GM18520 (cell line): ENCODE data around the gene NUP62.

ENCODE experiments used
- ATAC-seq: cut with Tn5 transposase; IDR thresholded peaks from one replicate; pipeline ENCODE4 v1.9.1; 2021; ENCODE audit not compliant: unreplicated experiment

The NUP62 gene

GRCh38 chr19:49906879-49907564 lies 22.3 kb downstream of the NUP62 start:
- ATAC-seq: no peak

- ATAC-seq: no peak
Observed at GRCh38 chr19:49904136-49904535, 25.2 kb downstream of the NUP62 start.

- peak; percentile 54 for ATAC-seq
Observed at GRCh38 chr19:49896863-49897621, 32.3 kb downstream of the NUP62 start, which contains the start of gene IL4I1. Gene IL4I1 (minus strand): TSS chr19:49896887. CDS start chr19:49896160, 727 bp downstream.

GRCh38 chr19:49895566-49896297 lies 33.6 kb downstream of the NUP62 start:
- ATAC-seq: no peak

GRCh38 chr19:49894879-49895565 lies 34.3 kb downstream of the NUP62 start:
- peak; percentile 33 for ATAC-seq

GRCh38 chr19:49894011-49894664 lies 35.2 kb downstream of the NUP62 start:
- ATAC-seq: no peak

GRCh38 chr19:49892716-49893115 lies 36.6 kb downstream of the NUP62 start:
- no peak for ATAC-seq

- no peak for ATAC-seq
Observed at GRCh38 chr19:49891393-49891792, 37.9 kb downstream of the NUP62 start.

GRCh38 chr19:49890349-49891311 lies 38.7 kb downstream of the NUP62 start:
- no peak for ATAC-seq

GRCh38 chr19:49889687-49890348 lies 39.5 kb downstream of the NUP62 start:
- no peak for ATAC-seq

- ATAC-seq: no peak
Observed at GRCh38 chr19:49889038-49889686, 40.1 kb downstream of the NUP62 start.

- ATAC-seq: no peak
Observed at GRCh38 chr19:49888510-49888824, 40.8 kb downstream of the NUP62 start.

- ATAC-seq: no peak
Observed at GRCh38 chr19:49887665-49888509, 41.4 kb downstream of the NUP62 start.

GRCh38 chr19:49887037-49887664 lies 42.2 kb downstream of the NUP62 start:
- ATAC-seq: no peak

GRCh38 chr19:49884760-49885159 lies 44.5 kb downstream of the NUP62 start:
- ATAC-seq: no peak

- no peak for ATAC-seq
Observed at GRCh38 chr19:49884109-49884508, 45.2 kb downstream of the NUP62 start.

GRCh38 chr19:49883094-49883493 lies 46.2 kb downstream of the NUP62 start:
- no peak for ATAC-seq
